GM19468 (cell line): ENCODE results near the gene ABR.
A peak's percentile ranks its signal among the peaks of the same experiment; 100 is the strongest.
"Not testable (repeated sequence)": the region's sequence is repeated elsewhere in the genome, so short reads cannot be mapped to it uniquely, and the experiment has no call there.

Experiments
- ATAC-seq: cut with Tn5 transposase; IDR thresholded peaks from one replicate; pipeline ENCODE4 v1.9.1; 2021; ENCODE audit warnings: mild to moderate bottlenecking, moderate library complexity, moderate number of reproducible peaks; ENCODE audit not compliant: unreplicated experiment; ENCODE audit errors: extremely low read depth

ABR gene

DNA sequence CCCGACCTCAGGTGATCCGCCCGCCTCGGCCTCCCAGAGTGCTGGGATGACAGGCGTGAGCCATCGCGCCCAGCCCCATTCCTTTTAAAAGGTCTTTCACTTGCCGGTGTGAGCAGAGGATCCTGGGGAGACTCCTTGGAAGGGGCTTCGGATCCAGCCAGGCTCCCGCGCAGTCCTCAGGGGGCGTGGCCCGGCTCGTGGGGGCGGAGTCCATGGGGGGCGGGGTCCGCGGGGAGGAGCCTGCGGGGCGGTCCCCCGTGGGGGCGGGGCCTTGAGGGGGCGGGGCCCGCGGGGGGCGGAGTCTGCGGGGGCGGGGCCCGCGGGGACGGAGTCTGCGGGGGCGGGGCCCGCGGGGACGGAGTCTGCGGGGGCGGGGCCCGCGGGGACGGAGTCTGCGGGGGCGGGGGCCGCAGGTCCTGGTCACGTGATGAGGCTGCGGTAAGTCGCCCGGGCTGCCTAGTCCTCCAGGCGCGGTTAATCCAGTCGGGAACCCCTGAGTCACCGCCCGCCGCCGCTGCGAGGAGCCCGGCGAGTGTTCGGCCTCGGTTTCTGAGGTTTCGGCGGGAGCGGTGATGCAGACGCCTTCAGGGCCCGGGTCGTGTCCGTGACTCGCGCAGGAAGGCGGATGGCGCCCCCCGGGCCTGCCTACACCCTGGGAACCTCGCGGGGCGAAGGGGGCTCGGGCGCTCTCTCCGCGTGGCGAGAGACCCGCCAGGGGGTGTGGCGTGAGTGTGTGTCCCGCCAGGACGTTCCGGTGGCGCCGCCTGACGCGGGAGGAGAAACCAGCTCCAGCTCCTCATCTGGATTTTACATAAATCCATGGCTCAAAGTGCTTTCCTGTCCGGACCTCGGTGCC is 23.6 kb upstream of the ABR start:
- no peak for ATAC-seq

DNA sequence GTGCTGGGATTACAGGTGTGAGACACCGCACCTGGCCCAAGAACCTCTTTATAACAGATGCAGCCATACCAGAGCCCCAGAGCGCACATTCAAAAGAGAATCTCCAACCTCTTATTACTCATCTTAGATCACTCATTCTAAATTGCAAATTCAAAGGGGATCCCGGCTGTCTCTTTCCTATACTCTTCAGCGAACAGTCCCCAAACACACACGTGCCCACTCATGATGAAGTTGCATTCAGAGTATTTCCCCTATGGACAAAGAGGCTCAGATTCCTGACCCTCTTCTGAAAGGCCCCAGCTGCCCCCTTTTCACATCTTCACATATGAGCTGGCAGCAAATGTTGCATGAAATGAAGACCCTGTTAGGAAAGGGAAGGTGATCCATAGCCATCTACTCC is 22.5 kb upstream of the ABR start:
- ATAC-seq: no peak

DNA sequence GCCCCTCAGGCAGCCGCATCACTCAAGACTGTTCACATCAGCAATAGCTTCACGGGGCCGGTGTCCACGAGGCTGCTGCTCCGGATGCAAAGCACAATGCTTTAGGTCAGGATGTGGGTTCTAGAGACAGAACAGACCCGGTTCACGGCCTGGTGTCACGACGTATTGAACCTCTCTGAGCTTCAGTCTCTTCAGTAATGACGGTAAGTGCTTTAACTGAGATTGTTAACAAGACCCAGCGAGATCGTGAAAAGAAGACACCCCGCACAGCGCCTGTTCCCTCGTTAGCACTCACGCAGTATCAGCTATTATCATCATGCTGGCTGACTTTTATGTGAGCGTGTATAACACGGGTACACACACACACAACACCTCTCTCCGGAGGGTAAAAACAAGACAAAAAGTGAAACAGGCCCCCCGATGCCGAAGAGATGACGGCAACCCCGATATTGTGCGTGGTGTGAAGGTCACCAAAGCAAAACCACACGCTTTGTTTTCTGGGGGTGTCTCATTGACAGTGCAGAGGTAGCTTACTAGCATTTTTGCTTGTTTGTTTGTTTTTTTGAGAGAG is 21.4 kb upstream of the ABR start:
- ATAC-seq: no peak

DNA sequence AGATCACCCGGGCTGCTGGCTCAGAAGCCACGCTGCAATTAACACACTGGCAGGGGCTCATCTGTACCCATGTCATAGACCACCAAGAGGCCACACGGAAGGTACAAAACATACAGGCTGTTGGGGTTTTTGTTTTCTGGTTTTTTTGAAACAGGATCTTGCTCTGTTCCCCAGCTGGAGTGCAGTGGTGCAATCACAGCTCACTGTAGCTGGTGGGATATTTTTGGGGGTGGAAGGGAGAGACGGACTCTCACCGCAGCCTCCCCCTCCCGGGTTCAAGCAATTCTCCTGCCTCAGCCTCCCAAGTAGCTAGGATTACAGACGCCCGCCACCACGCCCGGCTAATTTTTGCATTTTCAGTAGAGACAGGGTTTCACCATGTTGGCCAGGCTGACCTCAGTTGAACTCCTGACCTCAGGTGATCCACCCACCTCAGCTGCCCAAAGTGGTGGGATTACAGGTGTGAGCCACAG is 19.5 kb upstream of the ABR start:
- ATAC-seq: not testable (repeated sequence)

DNA sequence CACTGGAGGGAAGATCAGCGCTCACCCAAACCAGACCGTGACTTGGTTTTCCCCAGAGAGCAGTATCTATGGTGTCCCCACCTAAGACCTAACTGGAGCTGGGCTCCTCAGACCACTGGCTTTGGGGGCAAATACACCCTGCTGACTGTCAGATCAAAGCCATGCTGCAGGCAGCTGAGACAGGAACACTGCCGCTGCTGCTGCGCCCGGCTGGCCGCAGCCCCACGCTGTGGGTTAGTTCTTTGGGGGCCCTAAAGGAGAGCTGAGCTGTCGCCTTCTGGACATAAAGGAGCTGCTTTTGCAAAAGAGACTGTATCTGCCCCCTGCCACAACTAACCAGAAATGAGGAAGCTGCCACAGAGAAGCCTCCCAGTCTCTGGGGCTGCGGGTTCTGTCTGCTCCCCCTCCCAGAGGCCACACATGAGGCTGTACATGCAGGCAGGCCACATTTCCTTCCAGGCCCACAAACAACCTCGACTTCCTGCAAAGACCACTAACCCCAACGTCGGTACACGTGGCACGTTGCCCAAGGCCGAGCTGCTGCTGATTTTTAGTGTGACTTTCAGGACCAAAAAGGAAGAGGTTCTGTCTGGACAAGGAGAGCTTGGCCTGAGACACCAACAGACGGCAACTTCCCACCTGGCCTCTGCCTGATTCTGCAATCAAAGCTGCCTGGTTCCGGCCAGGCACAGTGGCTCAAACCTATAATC is 18.2 kb upstream of the ABR start:
- ATAC-seq: no peak

DNA sequence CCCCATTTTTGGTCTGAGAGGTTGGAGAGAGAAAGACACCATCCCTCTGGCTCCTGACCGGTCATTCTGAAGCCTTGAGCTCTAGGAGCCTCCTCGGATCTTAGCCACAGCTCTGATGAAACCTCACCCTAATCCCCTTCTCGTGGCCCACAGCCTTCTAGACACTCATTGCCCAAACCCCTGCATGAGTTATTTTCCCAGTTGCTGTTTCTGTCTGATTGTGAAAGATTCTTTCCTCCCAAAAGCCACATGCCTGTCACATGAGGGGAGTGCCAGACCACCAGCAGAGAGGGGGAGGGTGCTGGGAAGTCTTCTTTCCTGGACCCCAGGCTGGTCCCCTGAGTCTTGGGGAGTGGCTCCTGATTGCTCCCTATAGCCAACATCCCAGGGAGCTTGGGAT is 17.6 kb upstream of the ABR start:
- no peak for ATAC-seq

DNA sequence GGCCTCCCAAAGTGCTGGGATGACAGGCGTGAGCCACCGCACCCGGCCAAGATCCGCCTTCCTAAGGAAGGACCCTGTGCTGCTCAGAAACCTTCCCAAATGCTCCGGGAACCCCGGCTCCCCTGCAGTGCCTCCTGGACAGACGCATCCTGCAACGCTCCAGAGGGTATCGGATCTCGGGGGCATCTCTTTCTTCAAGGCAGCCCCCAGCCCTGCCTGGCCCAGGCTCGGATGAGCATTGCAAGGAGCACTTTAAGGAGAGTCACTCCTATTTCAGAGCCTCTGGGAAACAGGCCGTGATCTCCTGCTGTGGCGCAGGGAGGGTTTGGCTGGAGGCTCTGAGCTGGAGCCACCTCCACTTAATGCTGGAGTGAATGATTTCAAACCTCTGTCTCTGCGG is 17.2 kb upstream of the ABR start:
- ATAC-seq: no peak

DNA sequence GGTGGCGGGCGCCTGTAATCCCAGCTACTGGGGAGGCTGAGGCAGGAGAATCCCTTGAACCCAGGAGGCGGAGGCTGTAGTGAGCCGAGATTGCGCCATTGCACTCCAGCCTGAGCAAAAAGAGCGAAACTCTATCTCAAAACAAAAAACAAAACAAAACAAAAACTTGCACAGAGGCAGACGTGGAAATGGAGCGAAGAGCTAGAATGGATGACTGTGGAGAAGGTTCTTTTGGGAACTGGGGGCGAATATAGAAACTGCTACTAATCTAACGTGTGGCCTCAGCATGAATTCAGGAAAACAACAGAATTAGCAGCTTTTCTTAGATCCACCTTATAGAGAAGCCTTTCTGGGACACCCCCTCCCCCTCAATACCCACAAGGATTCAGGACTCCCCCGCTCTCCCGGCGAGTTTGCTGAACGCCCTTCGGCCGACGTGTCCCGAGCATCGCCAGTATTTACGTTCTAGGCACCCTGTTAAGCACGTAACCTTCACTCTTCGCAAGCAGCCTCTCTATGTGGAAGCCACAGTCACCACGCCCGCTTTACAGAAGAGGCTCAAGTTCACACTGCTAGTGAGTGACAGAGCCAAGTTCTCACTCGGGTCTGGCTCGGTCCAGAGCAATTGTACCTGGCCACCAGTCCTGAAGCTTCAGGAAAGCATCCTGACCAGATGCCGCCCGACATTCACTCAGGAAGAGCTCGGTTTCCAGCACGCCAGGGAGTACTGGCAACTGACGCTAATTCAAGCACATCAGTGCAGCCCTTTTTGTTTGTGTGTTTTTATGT is 13.3 kb upstream of the ABR start:
- no peak for ATAC-seq

DNA sequence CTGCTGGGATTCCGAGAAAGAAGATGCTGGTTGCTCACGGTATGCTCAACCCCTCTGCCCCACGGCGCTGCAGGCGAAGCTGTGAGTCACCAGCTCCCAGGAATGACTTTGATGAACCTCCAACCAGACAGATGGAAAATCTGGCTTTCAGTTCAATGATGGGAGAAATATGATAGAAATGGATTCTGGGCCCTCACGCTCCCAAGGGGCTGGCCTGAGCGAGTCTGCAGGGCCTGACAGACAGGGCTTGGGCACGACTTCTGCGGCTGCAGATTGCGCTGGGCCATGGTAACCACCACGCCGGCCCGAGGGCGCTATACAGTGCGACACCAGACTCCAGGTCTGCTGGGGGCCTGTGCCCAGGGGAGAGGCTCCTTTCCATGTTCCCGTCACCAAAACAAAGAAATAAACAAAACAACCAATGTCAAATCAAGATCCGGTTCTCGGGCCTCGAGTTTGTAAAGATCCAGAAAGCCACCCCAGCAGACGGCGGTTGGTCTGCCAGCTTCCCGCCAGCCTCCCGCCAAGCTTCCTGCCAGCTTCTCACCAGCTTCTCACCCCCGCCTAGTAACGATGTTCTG is 11.1 kb upstream of the ABR start:
- ATAC-seq: no peak

DNA sequence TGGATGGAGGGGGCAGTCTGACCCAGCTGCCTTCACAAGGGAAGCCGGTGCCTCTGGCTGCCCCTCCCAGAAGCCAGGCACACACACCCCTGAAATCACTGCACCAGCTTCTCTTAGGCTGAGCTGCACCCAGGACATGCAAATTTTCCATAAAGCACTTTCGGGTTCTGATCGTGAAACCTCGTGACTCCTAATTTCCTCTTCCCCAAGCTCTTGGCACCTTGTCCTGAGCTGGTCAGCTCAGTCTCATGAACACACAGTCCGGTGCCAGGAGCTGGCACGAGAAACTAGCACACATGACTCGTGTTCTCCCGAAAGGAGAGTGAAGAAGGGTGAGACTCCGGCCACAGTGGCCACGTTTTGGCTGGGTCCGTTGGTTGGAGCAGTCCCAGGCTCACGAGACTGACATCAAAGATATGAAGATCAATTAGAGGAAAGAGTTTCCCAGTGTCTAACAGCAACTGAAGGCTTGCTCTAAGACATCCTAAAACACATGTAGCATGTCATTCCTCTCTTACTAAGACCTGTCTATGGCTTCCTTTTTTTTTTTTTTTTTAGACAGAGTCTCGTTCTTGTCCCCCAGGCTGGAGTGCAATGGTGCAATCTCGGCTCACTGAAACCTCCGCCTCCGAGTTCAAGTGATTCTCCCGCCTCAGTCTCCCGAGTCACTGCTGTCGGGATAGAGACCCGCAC is 9.2 kb upstream of the ABR start:
- no peak for ATAC-seq

DNA sequence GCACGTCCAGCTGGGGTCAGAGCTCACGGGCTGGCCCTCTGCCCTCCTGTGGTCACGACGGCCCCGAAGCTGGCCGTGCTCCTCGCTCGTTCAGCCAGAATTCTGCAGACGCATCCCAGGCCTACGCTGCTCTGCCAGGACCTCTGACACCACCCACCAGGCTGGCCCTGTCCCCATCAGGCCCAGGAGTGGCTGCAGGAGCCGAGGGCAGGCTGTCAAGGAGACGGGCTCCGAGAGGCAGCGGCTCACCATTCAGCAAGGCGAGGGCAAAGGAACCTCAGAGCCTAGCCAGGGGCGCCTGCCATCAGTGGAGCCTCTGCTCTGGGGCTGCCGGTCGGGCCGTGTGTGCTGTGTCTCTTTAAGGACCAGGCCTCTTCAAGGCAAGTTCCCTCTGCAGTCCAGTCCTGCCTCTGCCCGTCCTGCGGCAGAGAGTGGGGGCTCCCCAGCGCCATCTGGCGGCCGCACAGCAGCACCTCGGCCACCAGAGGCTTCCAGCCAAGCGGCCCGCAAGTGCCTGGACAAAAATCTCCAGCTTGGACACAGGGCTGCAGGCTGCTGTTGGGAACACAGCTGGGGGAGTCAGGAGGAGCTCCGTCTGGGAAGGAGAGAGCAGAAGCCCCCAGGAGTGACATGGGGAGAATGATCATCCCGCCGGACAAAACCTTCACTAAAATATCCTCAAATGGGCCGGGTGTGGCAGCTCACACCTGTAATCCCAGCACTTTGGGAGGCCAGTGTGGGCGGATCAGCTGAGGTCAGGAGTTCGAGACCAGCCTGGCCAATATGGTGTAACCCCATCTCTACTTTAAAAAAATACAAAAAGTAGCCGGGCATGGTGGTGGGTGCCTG is 7.4 kb upstream of the ABR start:
- no peak for ATAC-seq

DNA sequence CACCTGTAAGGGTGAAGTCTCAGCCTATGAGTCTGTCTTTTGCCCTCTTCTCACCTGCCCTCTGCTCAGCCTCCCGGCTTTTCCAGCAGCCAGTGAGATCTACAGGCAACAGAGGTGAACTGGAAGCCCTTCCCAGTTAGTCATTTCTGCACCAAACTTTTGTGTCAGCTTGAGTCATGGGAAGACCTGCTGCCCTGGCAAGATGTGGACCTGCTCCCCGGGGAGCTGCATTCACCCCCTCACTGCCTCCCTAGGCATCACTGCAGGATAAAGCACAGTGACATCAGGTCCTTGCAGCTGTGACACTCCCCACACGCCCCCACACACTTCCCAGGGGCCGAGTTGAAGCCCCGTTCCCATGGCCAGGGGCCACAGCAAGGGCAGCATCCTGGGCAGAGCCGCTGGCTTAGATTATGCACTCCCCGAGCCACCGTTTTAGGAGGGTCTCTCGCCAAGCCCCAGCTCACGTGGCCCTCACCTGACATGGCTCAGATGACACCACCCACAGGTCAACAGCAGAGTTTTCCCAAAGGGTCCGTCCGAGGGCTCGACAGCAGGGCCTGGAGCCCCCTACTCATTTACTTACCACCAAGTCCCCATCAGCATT is 6.5 kb upstream of the ABR start:
- ATAC-seq: no peak

DNA sequence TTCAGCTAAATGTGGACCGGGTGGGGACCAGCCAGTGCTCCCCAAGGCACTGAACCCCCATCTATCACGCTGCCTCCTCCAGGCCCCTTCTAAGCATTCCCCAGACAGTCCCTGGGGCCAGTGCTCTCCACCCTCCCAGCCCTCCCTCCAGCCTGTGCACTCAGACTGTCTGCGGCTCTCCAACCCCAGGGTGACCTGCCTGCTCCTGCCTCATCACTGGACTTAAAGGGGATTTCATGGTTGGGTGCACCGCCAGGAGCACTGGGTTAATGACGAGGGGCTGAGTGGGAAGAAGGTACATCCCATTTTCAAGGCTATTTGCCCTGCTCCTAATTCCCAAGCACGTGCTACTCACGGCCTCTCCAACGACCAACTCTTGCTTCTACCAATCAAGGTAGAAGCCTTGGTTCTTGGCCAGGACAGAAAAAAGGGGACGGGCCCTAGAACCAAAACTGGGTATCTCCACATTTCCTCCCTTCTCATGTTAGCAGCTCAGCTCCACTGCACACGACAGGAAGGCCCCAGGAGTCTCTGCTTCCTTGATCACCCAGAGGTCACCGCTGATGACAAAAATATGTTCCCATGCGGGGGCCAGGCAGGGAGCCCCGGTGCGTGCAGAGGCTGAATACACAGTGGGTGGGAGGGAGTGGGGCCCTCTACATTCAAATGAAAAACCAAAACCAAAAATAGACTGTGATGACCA is 3.5 kb upstream of the ABR start:
- peak; percentile 31 for ATAC-seq

DNA sequence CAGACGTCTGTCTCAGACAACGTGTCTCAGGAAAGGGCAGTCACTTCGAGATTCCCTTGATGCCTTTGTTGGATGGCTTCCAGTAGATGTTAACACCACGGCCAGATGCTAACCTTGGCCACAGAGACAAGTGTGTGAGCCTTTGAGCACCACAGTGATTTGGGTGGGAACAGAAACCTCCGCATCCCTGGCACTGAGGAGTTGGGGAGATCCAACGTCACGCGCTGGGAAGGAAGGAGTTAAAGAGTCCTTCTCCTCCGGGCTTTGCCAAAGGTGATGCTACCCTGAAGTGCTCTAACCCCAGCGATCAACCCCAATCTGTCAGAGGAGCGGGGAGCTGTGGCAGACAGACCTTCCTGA is 3.0 kb upstream of the ABR start:
- no peak for ATAC-seq

DNA sequence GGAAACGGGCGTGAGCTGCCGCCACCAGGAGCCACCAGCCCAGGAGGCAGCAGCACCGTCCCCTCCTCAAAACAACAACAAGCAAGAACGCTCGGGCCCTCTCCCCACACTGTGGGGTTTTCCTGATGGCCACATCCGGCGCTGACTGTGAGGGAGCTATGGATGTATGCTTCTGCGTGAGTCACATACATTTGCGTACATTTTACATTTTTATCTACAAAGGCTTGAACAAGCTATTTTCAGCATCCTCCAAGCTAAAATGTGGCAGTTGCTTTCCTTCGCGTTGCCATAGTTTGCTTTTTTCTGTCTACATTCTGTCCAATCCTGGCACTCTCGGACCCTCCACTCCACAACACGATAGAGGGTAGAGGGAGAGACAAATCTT is 2.0 kb upstream of the ABR start:
- ATAC-seq: no peak

DNA sequence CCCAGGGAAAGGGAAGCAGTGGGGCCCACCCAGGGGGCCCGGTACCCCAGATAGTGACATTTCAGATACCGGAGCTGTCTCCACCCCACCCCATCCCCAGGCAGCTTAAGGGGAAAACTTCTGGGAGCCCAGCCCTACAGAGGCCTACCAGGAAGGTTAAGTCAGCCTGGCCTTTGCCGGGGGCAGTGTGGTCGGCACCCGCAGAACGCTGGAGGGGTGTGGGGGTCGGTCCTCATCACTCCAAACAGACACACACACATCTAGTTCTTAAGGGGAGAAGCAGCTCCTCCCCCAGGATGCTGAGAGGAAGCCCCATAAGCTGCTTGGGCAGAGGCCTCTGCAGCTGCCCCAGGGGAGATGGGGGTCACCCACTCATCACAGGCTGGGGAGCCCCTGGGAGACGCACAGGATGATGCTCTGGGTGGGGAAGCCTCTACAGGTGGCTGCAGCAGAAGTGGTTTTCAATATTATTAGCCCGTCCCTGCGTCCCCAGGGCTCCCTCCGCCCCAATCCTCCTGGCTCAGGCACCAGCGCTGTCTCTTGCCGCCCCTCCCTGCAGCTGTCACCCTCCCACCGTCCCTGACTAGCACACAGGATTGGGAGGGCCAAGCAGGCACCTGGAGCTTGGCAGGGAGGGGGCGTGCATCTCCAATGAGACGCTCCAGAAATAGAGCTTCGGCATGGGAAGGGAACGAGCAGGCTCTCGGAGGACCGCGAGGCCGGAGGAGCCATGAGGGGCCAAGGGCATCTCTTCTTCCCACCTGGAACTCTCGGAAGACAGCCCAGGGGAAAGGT is 1.4 kb upstream of the ABR start:
- no peak for ATAC-seq
